Endothelial cell (in vitro differentiated cells): ENCODE measurements around the gene TSPEAR. TPM values are rescaled to one million over a fixed set of nuclear protein-coding genes. Genes with fewer than 3 reads are reported as not detected.
"Not testable (repeated sequence)": the region's sequence is repeated elsewhere in the genome, so short reads cannot be mapped to it uniquely, and the experiment has no call there.

Experiments used
- DNase-seq: peaks from one replicate; pipeline ENCODE4 v3.0.0; 2021; ENCODE audit warnings: low spot score
- H3K27ac Mint-ChIP-seq: one replicate; pipeline ENCODE4 v1.8.0; 2021; ENCODE audit warnings: mixed read lengths, inconsistent platforms; ENCODE audit not compliant: unreplicated experiment
- H3K27me3 Mint-ChIP-seq: one replicate; pipeline ENCODE4 v1.8.0; 2021; ENCODE audit warnings: mild to moderate bottlenecking, moderate library complexity, mixed read lengths, inconsistent platforms; ENCODE audit not compliant: unreplicated experiment
- H3K36me3 Mint-ChIP-seq: one replicate; pipeline ENCODE4 v1.8.0; 2021; ENCODE audit warnings: mild to moderate bottlenecking, low read depth, mixed read lengths, inconsistent platforms; ENCODE audit not compliant: unreplicated experiment
- H3K4me1 Mint-ChIP-seq: one replicate; pipeline ENCODE4 v1.8.0; 2021; ENCODE audit warnings: mild to moderate bottlenecking, mixed read lengths, inconsistent platforms; ENCODE audit not compliant: unreplicated experiment
- H3K4me3 Mint-ChIP-seq: one replicate; pipeline ENCODE4 v1.8.0; 2021; ENCODE audit warnings: mild to moderate bottlenecking, mixed read lengths, inconsistent platforms; ENCODE audit not compliant: unreplicated experiment
- H3K9me3 Mint-ChIP-seq: one replicate; pipeline ENCODE4 v1.8.0; 2021; ENCODE audit warnings: mixed read lengths, inconsistent platforms; ENCODE audit not compliant: unreplicated experiment
- CTCF ChIP-seq: fragments of 200-600 bp; sonication (generic); IDR thresholded peaks from one replicate; pipeline ENCODE4 v1.5.0; 2021; ENCODE audit warnings: antibody characterized with exemption; ENCODE audit not compliant: unreplicated experiment
- total RNA-seq: library from RNA; stranded (reverse); fragmentation: NEBNext Ultra II Directional; extraction: Animal tissue kit (Norgen Biotek cat#: 25700); gene quantifications from one replicate; pipeline ENCODE4 v1.2.1, GENCODE V29; 2021; ENCODE audit not compliant: unreplicated experiment

Gene TSPEAR
- total RNA-seq, 1 donor from 2014 or later = not detected

- TF ChIP-seq CTCF = no peak
- Mint-ChIP-seq H3K4me3 (no peak overlapping the region), H3K36me3 (peaks cover 15% of the 10 kb centered on the region), H3K27me3 (peaks cover 4% of the 10 kb centered on the region), H3K4me1 (peaks cover 2% of the 10 kb centered on the region), H3K27ac (no peak overlapping the region), H3K9me3 (peaks cover 4% of the 10 kb centered on the region)
- no peak for DNase-seq
Observed at GRCh38 chr21:44628707-44629391, 82.5 kb downstream of the TSPEAR start.

- H3K36me3 Mint-ChIP-seq = peaks cover 15% of the 10 kb centered on the region
- not testable (repeated sequence) for H3K4me3 Mint-ChIP-seq, H3K4me1 Mint-ChIP-seq, H3K9me3 Mint-ChIP-seq, H3K27me3 Mint-ChIP-seq, H3K27ac Mint-ChIP-seq, DNase-seq
Observed at GRCh38 chr21:44627831-44628233, 83.5 kb downstream of the TSPEAR start.

GRCh38 chr21:44627181-44627822 is 84.1 kb downstream of the TSPEAR start:
- peaks cover 15% of the 10 kb centered on the region for H3K36me3 Mint-ChIP-seq
- not testable (repeated sequence) for H3K9me3 Mint-ChIP-seq, DNase-seq

GRCh38 chr21:44626673-44627143 is 84.7 kb downstream of the TSPEAR start, which contains the start of gene KRTAP10-9:
Gene KRTAP10-9, plus strand, starts transcription at chr21:44627093. Its CDS starts 79 bp downstream, at chr21:44627172.
- H3K4me1 Mint-ChIP-seq = peaks cover 2% of the 10 kb centered on the region
- H3K36me3 Mint-ChIP-seq = peaks cover 9% of the 10 kb centered on the region
- H3K4me3 Mint-ChIP-seq = no peak within 1 kb of the TSS
- peaks cover 2% of the 10 kb centered on the region for H3K9me3 Mint-ChIP-seq
- no peak for DNase-seq
- peaks cover 7% of the 10 kb centered on the region for H3K27me3 Mint-ChIP-seq
- TF ChIP-seq CTCF = no peak
- H3K27ac Mint-ChIP-seq = no peak within 1 kb of the TSS

More at GRCh38 chr21:44627181-44627822, 84.1 kb downstream of the TSPEAR start:
- H3K27me3 Mint-ChIP-seq, H3K4me3 Mint-ChIP-seq, H3K4me1 Mint-ChIP-seq, H3K27ac Mint-ChIP-seq: not testable (repeated sequence)

GRCh38 chr21:44626262-44626661 is 85.1 kb downstream of the TSPEAR start:
- no peak overlapping the region for H3K4me3 Mint-ChIP-seq
- DNase-seq = no peak
- H3K4me1 Mint-ChIP-seq = peaks cover 2% of the 10 kb centered on the region
- no peaks in the 10 kb centered on the region for H3K9me3 Mint-ChIP-seq
- TF ChIP-seq CTCF = no peak
- peaks cover 7% of the 10 kb centered on the region for H3K36me3 Mint-ChIP-seq
- no peak overlapping the region for H3K27ac Mint-ChIP-seq
- H3K27me3 Mint-ChIP-seq = peaks cover 7% of the 10 kb centered on the region

GRCh38 chr21:44625756-44626155 is 85.6 kb downstream of the TSPEAR start:
- Mint-ChIP-seq H3K9me3 (no peaks in the 10 kb centered on the region), H3K4me3 (no peak overlapping the region), H3K36me3 (peaks cover 7% of the 10 kb centered on the region), H3K27ac (no peak overlapping the region), H3K27me3 (peaks cover 7% of the 10 kb centered on the region), H3K4me1 (peaks cover 2% of the 10 kb centered on the region)
- TF ChIP-seq CTCF = no peak
- no peak for DNase-seq
